Osteoblast (primary cell): Measurements from ENCODE around the gene SPTBN1. TPM values are rescaled to one million over a fixed set of nuclear protein-coding genes. Genes with fewer than 3 reads are reported as not detected.
"Not testable (repeated sequence)": the region's sequence is repeated elsewhere in the genome, so short reads cannot be mapped to it uniquely, and the experiment has no call there.

Experiments used
- DNase-seq: peaks from one replicate; pipeline ENCODE4 v3.0.0; 2011; ENCODE audit warnings: low spot score, mixed read lengths; ENCODE audit not compliant: insufficient read length; ENCODE audit errors: missing footprints
- H2AFZ ChIP-seq: 2 replicates; pipeline ENCODE4 v1.6.0; 2011; ENCODE audit warnings: mild to moderate bottlenecking, low read length
- H3K27ac ChIP-seq: 2 replicates; pipeline ENCODE4 v1.5.1; 2011; ENCODE audit warnings: mild to moderate bottlenecking, low read depth, low read length, moderate library complexity
- H3K27me3 ChIP-seq: 2 replicates; pipeline ENCODE4 v1.6.0; 2012; ENCODE audit warnings: mild to moderate bottlenecking, control low read depth, inconsistent platforms, low read length, moderate library complexity; ENCODE audit not compliant: insufficient read depth
- H3K36me3 ChIP-seq: 2 replicates; pipeline ENCODE4 v1.5.1; 2011; ENCODE audit warnings: mild to moderate bottlenecking, low read length, control low read depth, moderate library complexity; ENCODE audit not compliant: insufficient read depth
- H3K4me1 ChIP-seq: 2 replicates; pipeline ENCODE4 v1.5.1; 2011; ENCODE audit warnings: mild to moderate bottlenecking, low read length, control low read depth, moderate library complexity; ENCODE audit not compliant: insufficient read depth
- H3K4me2 ChIP-seq: 2 replicates; pipeline ENCODE4 v1.6.0; 2011; ENCODE audit warnings: mild to moderate bottlenecking, low read length; ENCODE audit not compliant: insufficient read depth
- H3K4me3 ChIP-seq: fragments of 200-600 bp; sonication (generic); 3 replicates; pipeline ENCODE4 v1.5.1; 2012; ENCODE audit warnings: mild to moderate bottlenecking, low read length, inconsistent platforms; ENCODE audit not compliant: insufficient read depth
- H3K79me2 ChIP-seq: 2 replicates; pipeline ENCODE4 v1.6.0; 2012; ENCODE audit warnings: mild to moderate bottlenecking, low read length, control low read depth, inconsistent platforms; ENCODE audit not compliant: insufficient read depth
- H3K9me3 ChIP-seq: 2 replicates; pipeline ENCODE4 v1.5.1; 2011; ENCODE audit warnings: low read depth, low read length, control low read depth
- H4K20me1 ChIP-seq: 2 replicates; pipeline ENCODE4 v1.6.0; 2012; ENCODE audit warnings: mild to moderate bottlenecking, low read length, control low read depth; ENCODE audit not compliant: insufficient read depth
- CTCF ChIP-seq: IDR thresholded peaks from 2 replicates; pipeline ENCODE4 v1.5.1; 2011; ENCODE audit warnings: mild to moderate bottlenecking, low read depth, low read length, moderate library complexity; ENCODE audit errors: extremely low read depth
- total RNA-seq: library from RNA; depleted of rRNA; stranded (reverse); fragments of >200 nt; gene quantifications from 2 replicates; pipeline ENCODE4 v1.2.3, GENCODE V29; 2012

SPTBN1 gene
- total RNA-seq, 1 donor, result 249 TPM

- no peak overlapping the region for H3K27ac ChIP-seq
- no peaks in the 10 kb centered on the region for H3K9me3 ChIP-seq
- H3K36me3 ChIP-seq, result no peaks in the 10 kb centered on the region
- no peak overlapping the region for H3K4me2 ChIP-seq
- no peaks in the 10 kb centered on the region for H3K79me2 ChIP-seq
- no peak overlapping the region for H2AFZ ChIP-seq
- H3K4me1 ChIP-seq, result no peaks in the 10 kb centered on the region
- no peaks in the 10 kb centered on the region for H4K20me1 ChIP-seq
- TF ChIP-seq CTCF, result no peak
- no peak for DNase-seq
- no peak overlapping the region for H3K4me3 ChIP-seq
- no peaks in the 10 kb centered on the region for H3K27me3 ChIP-seq
Measured at GRCh38 chr2:54697934-54698333, 241.8 kb downstream of the SPTBN1 start.

GRCh38 chr2:54698926-54699325 is 242.8 kb downstream of the SPTBN1 start:
- H3K27me3 ChIP-seq, H3K9me3 ChIP-seq, H2AFZ ChIP-seq, H3K4me2 ChIP-seq, DNase-seq, H3K79me2 ChIP-seq, H3K36me3 ChIP-seq, H3K4me3 ChIP-seq, H3K27ac ChIP-seq, H4K20me1 ChIP-seq, H3K4me1 ChIP-seq: not testable (repeated sequence)

- H3K4me3 ChIP-seq, result no peak overlapping the region
- H3K27me3 ChIP-seq, result no peaks in the 10 kb centered on the region
- H3K79me2 ChIP-seq, result no peaks in the 10 kb centered on the region
- TF ChIP-seq CTCF, result no peak
- no peak for DNase-seq
- H4K20me1 ChIP-seq, result no peaks in the 10 kb centered on the region
- no peak overlapping the region for H2AFZ ChIP-seq
- no peaks in the 10 kb centered on the region for H3K9me3 ChIP-seq
- H3K4me1 ChIP-seq, result no peaks in the 10 kb centered on the region
- H3K27ac ChIP-seq, result no peak overlapping the region
- no peak overlapping the region for H3K4me2 ChIP-seq
- no peaks in the 10 kb centered on the region for H3K36me3 ChIP-seq
Measured at GRCh38 chr2:54699665-54700064, 243.5 kb downstream of the SPTBN1 start.

- no peaks in the 10 kb centered on the region for H3K36me3 ChIP-seq
- no peak for DNase-seq
- no peak overlapping the region for H3K4me2 ChIP-seq
- H3K27me3 ChIP-seq, result no peaks in the 10 kb centered on the region
- H3K27ac ChIP-seq, result no peak overlapping the region
- no peaks in the 10 kb centered on the region for H3K9me3 ChIP-seq
- no peaks in the 10 kb centered on the region for H3K4me1 ChIP-seq
- no peak overlapping the region for H3K4me3 ChIP-seq
- H4K20me1 ChIP-seq, result no peaks in the 10 kb centered on the region
- no peak overlapping the region for H2AFZ ChIP-seq
- no peak for TF ChIP-seq CTCF
- H3K79me2 ChIP-seq, result no peaks in the 10 kb centered on the region
Measured at GRCh38 chr2:54701029-54701428, 244.9 kb downstream of the SPTBN1 start.
